Lower lobe of right lung (tissue), 2 donors: ENCODE measurements around the gene LPCAT2. TPM values are rescaled to one million over a fixed set of nuclear protein-coding genes. Genes with fewer than 3 reads are reported as not detected.

Source experiments
- ATAC-seq, 2 donors: fragments of 200-7000 bp; cut with Tn5 transposase; one replicate each; pipeline ENCODE4 v1.9.1; 2020 to 2022; ENCODE audit warnings: mild to moderate bottlenecking in 2 of 2, moderate library complexity in 2 of 2
- DNase-seq: peaks from one replicate; pipeline ENCODE4 v3.0.0-alpha.2; 2020
- H3K27ac ChIP-seq: fragments of 200-600 bp; one replicate; pipeline ENCODE4 v1.8.0; 2022
- H3K27me3 ChIP-seq: fragments of 200-600 bp; one replicate; pipeline ENCODE4 v1.8.0; 2022; ENCODE audit warnings: low read depth
- H3K36me3 ChIP-seq: fragments of 200-600 bp; one replicate; pipeline ENCODE4 v1.8.0; 2022; ENCODE audit warnings: mild to moderate bottlenecking
- H3K4me1 ChIP-seq: fragments of 200-600 bp; one replicate; pipeline ENCODE4 v1.8.0; 2022
- H3K4me3 ChIP-seq: fragments of 200-600 bp; one replicate; pipeline ENCODE4 v1.8.0; 2022; ENCODE audit warnings: mild to moderate bottlenecking
- H3K9me3 ChIP-seq: fragments of 200-600 bp; one replicate; pipeline ENCODE4 v1.8.0; 2022
- CTCF ChIP-seq: fragments of 200-600 bp; IDR thresholded peaks from one replicate; pipeline ENCODE4 v1.8.0; 2022; ENCODE audit warnings: antibody characterized with exemption, mild to moderate bottlenecking
- intact Hi-C: fragments of 100-400 bp; cut with DNase I; formaldehyde crosslinking; loops from one replicate; pipeline ENCODE4 v1.11.0; 2022
- total RNA-seq: library from RNA; stranded (reverse); fragmentation: NEBNext Ultra II Directional; extraction: Animal tissue kit (Norgen Biotek cat#: 25700); gene quantifications from one replicate; pipeline ENCODE4 v1.2.1, GENCODE V29; 2021
- donor health status: DM: no; HTN: yes; CAD: no; lungs with severe emphysema.

Gene LPCAT2
- total RNA-seq, 1 donor from 2014 or later, result 35.8 TPM

GRCh38 chr16:55467898-55468297 is 41.0 kb upstream of the LPCAT2 start:
- no peak for DNase-seq
- ATAC-seq, result no peak
- H3K4me3 ChIP-seq, result no peak overlapping the region
- no peaks in the 10 kb centered on the region for H3K36me3 ChIP-seq
- TF ChIP-seq CTCF, result no peak
- no peaks in the 10 kb centered on the region for H3K9me3 ChIP-seq
- no peak overlapping the region for H3K27ac ChIP-seq
- H3K27me3 ChIP-seq, result no peaks in the 10 kb centered on the region
- intact Hi-C loops, result loop anchor here (10.0 kb wide), 1 partner anchor 237 kb away; no protein-coding TSS in a partner anchor
- H3K4me1 ChIP-seq, result peaks cover 9% of the 10 kb centered on the region

- intact Hi-C loops, result loop anchor here (10.0 kb wide), 1 partner anchor 236 kb away; no protein-coding TSS in a partner anchor
- Histone ChIP-seq H3K27ac (no peak overlapping the region), H3K36me3 (no peaks in the 10 kb centered on the region), H3K27me3 (no peaks in the 10 kb centered on the region), H3K9me3 (no peaks in the 10 kb centered on the region), H3K4me1 (peaks cover 9% of the 10 kb centered on the region), H3K4me3 (no peak overlapping the region)
- ATAC-seq (no peak), DNase-seq (no peak)
- TF ChIP-seq CTCF, result no peak
Observed at GRCh38 chr16:55468352-55468990, 40.4 kb upstream of the LPCAT2 start.

- no peak for ATAC-seq
- no peak for TF ChIP-seq CTCF
- no peak for DNase-seq
- intact Hi-C loops, result loop anchor here (10.0 kb wide), 1 partner anchor 235 kb away; no protein-coding TSS in a partner anchor
- peaks cover 9% of the 10 kb centered on the region for H3K4me1 ChIP-seq
- H3K9me3 ChIP-seq, result no peaks in the 10 kb centered on the region
- H3K27ac ChIP-seq, result no peak overlapping the region
- H3K27me3 ChIP-seq, result no peaks in the 10 kb centered on the region
- no peaks in the 10 kb centered on the region for H3K36me3 ChIP-seq
- no peak overlapping the region for H3K4me3 ChIP-seq
Observed at GRCh38 chr16:55469821-55470532, 38.9 kb upstream of the LPCAT2 start.

- Histone ChIP-seq H3K27ac (no peak overlapping the region), H3K4me1 (peaks cover 9% of the 10 kb centered on the region), H3K4me3 (no peak overlapping the region), H3K9me3 (no peaks in the 10 kb centered on the region), H3K27me3 (no peaks in the 10 kb centered on the region), H3K36me3 (no peaks in the 10 kb centered on the region)
- ATAC-seq, result no peak
- no peak for TF ChIP-seq CTCF
- intact Hi-C loops, result no loop called here
- DNase-seq, result no peak
Observed at GRCh38 chr16:55470533-55471371, 38.1 kb upstream of the LPCAT2 start.

GRCh38 chr16:55471448-55472097 is 37.3 kb upstream of the LPCAT2 start:
- Histone ChIP-seq H3K27me3 (no peaks in the 10 kb centered on the region), H3K9me3 (no peaks in the 10 kb centered on the region), H3K27ac (no peak overlapping the region), H3K4me1 (peaks cover 9% of the 10 kb centered on the region), H3K36me3 (no peaks in the 10 kb centered on the region), H3K4me3 (no peak overlapping the region)
- intact Hi-C loops, result no loop called here
- no peak for DNase-seq
- no peak for ATAC-seq
- TF ChIP-seq CTCF, result no peak
